ENCODE results near the gene SVOPL.
"Not testable (repeated sequence)": the region's sequence is repeated elsewhere in the genome, so short reads cannot be mapped to it uniquely, and the experiment has no call there.

Gene SVOPL
- total RNA-seq = 0 to 0.12 (median 0) reads per million in 9 experiments

- no peak for DNase-seq
- ATAC-seq (replicated peaks) = no peak
- Mint-ChIP-seq H3K27me3 (peaks cover 5 to 19% of the 10 kb centered on the region in 2 donors), H3K4me1 (ENCODE audit: low read depth in 2 of 2) (no peaks in the 10 kb centered on the region), H3K4me3 (no peak within 1 kb of the TSS), H3K36me3 (ENCODE audit: insufficient read depth) (peaks cover 3% of the 10 kb centered on the region), H3K27ac (no peak within 1 kb of the TSS), H3K9me3 (no peaks in the 10 kb centered on the region)
Observed at GRCh38 chr7:138700857-138701536, at the start of gene SVOPL. SVOPL (minus strand) TSS chr7:138701362; CDS start chr7:138679045, 22,317 bp downstream.

- Mint-ChIP-seq H3K9me3 (no peaks in the 10 kb centered on the region), H3K36me3 (ENCODE audit: insufficient read depth) (no peaks in the 10 kb centered on the region), H3K4me3 (no peak overlapping the region), H3K4me1 (ENCODE audit: low read depth in 2 of 2) (peaks cover 25 to 45% of the 10 kb centered on the region in 2 donors), H3K27me3 (no peaks in the 10 kb centered on the region), H3K27ac (peak overlapping the region; percentile 33 to 75)
- DNase-seq (no peak), ATAC-seq (replicated peaks) (no peak)
Observed at GRCh38 chr7:138750473-138750872, 49.3 kb upstream of the SVOPL start.

- DNase-seq (no peak), ATAC-seq (replicated peaks) (no peak)
- Mint-ChIP-seq H3K9me3 (no peaks in the 10 kb centered on the region), H3K27ac (peak overlapping the region; percentile 33 to 75), H3K36me3 (ENCODE audit: insufficient read depth) (no peaks in the 10 kb centered on the region), H3K4me1 (ENCODE audit: low read depth in 2 of 2) (peaks cover 25 to 45% of the 10 kb centered on the region in 2 donors), H3K4me3 (no peak overlapping the region), H3K27me3 (no peaks in the 10 kb centered on the region)
Observed at GRCh38 chr7:138749960-138750359, 48.8 kb upstream of the SVOPL start.

DNA sequence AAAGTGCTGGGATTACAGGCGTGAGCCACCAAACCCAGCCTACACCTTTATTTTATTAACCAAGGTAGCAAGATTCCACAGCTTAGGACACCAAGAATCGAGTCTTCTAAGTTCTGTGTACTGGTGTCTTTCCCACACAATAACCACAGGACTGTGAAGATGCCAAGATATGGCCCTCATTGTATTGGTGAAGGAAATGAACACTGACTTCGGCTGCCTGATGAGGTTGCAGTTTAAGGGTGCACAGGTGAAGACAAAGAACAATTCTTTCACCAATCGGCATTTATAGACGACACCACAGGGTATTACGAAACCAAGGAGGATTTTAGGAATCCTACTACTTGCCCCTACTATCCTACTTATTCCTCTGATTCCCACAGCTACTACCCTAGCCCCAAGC lies 47.5 kb upstream of the SVOPL start:
- ATAC-seq (replicated peaks) = no peak
- peak overlapping the region; percentile 47 to 75 for H3K27ac Mint-ChIP-seq
- no peak overlapping the region for H3K4me3 Mint-ChIP-seq
- H3K9me3 Mint-ChIP-seq = no peaks in the 10 kb centered on the region
- H3K4me1 Mint-ChIP-seq (ENCODE audit: low read depth in 2 of 2) = peaks cover 23 to 42% of the 10 kb centered on the region in 2 donors
- DNase-seq = no peak
- no peaks in the 10 kb centered on the region for H3K36me3 Mint-ChIP-seq (ENCODE audit: insufficient read depth)
- no peaks in the 10 kb centered on the region for H3K27me3 Mint-ChIP-seq

DNA sequence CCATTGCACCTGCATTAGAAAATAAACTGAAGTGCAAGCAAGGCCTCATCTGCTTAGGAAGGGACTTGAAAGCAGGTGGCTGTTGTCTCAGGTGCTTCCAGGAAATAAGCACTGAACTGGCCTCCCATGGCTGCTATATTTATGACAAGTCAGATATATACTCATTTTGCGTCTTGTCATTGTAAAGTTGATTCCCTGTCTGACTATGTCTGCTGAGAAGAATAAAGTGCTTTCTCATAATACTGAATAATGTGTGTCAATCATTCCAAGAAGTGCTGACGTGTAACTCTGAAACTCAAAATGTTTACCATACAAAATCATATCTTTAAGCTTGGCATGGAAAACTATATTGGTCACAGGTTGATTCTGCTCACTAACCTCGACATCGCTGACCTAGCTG lies 44.9 kb upstream of the SVOPL start:
- no peak for ATAC-seq (replicated peaks)
- H3K27me3 Mint-ChIP-seq = no peaks in the 10 kb centered on the region
- H3K4me3 Mint-ChIP-seq = no peak overlapping the region
- H3K4me1 Mint-ChIP-seq (ENCODE audit: low read depth in 2 of 2) = peaks cover 12 to 17% of the 10 kb centered on the region in 2 donors
- H3K36me3 Mint-ChIP-seq (ENCODE audit: insufficient read depth) = no peaks in the 10 kb centered on the region
- H3K9me3 Mint-ChIP-seq = no peaks in the 10 kb centered on the region
- no peak overlapping the region for H3K27ac Mint-ChIP-seq
- no peak for DNase-seq

DNA sequence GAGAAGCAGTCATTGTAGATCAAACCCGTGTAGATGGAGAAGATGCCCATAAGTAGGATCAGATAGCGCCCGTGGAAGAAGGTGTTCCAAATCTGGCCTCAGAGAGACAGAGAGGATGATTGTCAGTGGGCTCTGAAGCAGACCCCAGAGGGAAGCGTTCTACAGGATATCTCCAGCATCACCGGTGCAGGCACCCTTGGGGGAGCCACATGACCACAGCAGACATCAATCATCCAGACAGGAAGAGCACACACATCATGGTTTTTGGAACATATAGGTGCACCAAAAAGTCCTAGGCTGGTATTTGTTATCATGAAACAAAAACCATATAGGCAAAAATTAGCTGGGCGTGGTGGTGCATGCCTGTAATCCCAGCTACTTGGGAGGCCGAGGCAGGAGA lies 44.0 kb upstream of the SVOPL start:
- Mint-ChIP-seq H3K27ac (no peak overlapping the region), H3K36me3 (ENCODE audit: insufficient read depth) (no peaks in the 10 kb centered on the region), H3K4me3 (no peak overlapping the region), H3K4me1 (ENCODE audit: low read depth in 2 of 2) (peaks cover 4 to 11% of the 10 kb centered on the region in 2 donors), H3K9me3 (no peaks in the 10 kb centered on the region), H3K27me3 (no peaks in the 10 kb centered on the region)
- DNase-seq (no peak), ATAC-seq (replicated peaks) (no peak)

DNA sequence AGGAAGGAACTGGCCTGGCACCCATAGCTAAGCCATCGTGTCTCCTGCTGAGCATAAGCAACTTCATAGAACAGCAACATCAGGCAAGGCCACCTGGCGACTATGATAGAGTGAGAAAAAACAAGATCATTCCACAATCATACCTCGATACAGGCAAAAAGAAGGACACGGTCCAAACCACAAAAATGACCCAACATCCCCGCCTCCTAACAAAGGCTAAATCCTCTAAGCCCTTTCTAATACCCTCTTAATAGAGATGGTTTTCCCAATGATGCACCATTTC lies 40.2 kb upstream of the SVOPL start:
- Mint-ChIP-seq H3K27ac (no peak overlapping the region), H3K4me1 (ENCODE audit: low read depth in 2 of 2) (peaks cover 6% of the 10 kb centered on the region in 2 donors), H3K36me3 (ENCODE audit: insufficient read depth) (no peaks in the 10 kb centered on the region), H3K27me3 (peaks cover 0 to 12% of the 10 kb centered on the region in 2 donors), H3K4me3 (no peak overlapping the region), H3K9me3 (no peaks in the 10 kb centered on the region)
- DNase-seq (no peak), ATAC-seq (replicated peaks) (no peak)

- H3K4me3 Mint-ChIP-seq = no peak overlapping the region
- H3K9me3 Mint-ChIP-seq = no peaks in the 10 kb centered on the region
- H3K27ac Mint-ChIP-seq = peak overlapping the region in 1 of 2 donors; percentile 46
- peaks cover 0 to 18% of the 10 kb centered on the region in 2 donors for H3K27me3 Mint-ChIP-seq
- H3K4me1 Mint-ChIP-seq (ENCODE audit: low read depth in 2 of 2) = peaks cover 4 to 6% of the 10 kb centered on the region in 2 donors
- ATAC-seq (replicated peaks) (no peak), DNase-seq (no peak)
- no peaks in the 10 kb centered on the region for H3K36me3 Mint-ChIP-seq (ENCODE audit: insufficient read depth)
Observed at GRCh38 chr7:138739859-138740258, 38.7 kb upstream of the SVOPL start.

DNA sequence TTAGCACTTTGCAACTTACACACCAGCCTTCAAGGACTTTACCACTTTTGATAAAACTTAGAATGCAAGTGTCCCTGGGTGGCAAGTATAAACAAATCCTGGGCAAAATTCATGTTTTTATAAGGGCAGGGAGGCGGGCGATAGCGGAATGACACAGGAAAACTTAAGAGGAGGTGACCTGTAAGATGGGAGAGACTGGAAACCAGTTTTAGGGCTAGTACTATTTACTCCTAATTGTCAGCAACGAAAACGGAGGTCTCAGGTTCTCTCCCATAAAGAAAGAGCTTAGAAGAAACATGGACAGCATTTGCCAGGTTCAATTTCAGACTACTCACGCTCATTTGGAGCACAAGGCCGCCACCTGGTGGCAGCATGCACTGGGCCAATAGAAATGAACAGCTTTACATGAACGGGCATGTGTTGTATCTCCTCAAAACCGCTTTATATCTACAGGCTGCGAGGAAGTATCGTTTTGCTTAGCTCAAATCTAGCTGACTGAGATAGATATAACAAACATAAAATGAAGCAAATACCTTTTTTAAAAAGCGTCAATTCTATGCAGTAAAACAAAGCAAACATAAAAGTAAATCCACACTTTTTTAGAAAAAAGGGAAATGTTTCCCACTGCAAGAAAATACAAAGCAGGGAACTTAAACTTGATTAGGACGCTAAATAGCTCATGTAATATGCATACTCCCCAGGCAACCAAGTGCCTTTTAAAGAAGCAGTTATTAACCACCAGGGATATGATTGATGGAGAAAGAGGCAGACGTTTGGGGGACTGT lies 37.6 kb upstream of the SVOPL start:
- Mint-ChIP-seq H3K27me3 (peaks cover 0 to 18% of the 10 kb centered on the region in 2 donors), H3K4me1 (ENCODE audit: low read depth in 2 of 2) (peaks cover 4 to 6% of the 10 kb centered on the region in 2 donors), H3K27ac (no peak overlapping the region), H3K36me3 (ENCODE audit: insufficient read depth) (no peaks in the 10 kb centered on the region), H3K4me3 (no peak overlapping the region), H3K9me3 (no peaks in the 10 kb centered on the region)
- ATAC-seq (replicated peaks) = peak; percentile 99
- peak; percentile 71 to 82 (median 74) for DNase-seq

GRCh38 chr7:138738114-138738513 lies 37.0 kb upstream of the SVOPL start:
- Mint-ChIP-seq H3K9me3 (no peaks in the 10 kb centered on the region), H3K4me3 (no peak overlapping the region), H3K27ac (no peak overlapping the region), H3K27me3 (peaks cover 2 to 18% of the 10 kb centered on the region in 2 donors), H3K36me3 (ENCODE audit: insufficient read depth) (no peaks in the 10 kb centered on the region), H3K4me1 (ENCODE audit: low read depth in 2 of 2) (peaks cover 4 to 6% of the 10 kb centered on the region in 2 donors)
- DNase-seq = no peak
- no peak for ATAC-seq (replicated peaks)

DNA sequence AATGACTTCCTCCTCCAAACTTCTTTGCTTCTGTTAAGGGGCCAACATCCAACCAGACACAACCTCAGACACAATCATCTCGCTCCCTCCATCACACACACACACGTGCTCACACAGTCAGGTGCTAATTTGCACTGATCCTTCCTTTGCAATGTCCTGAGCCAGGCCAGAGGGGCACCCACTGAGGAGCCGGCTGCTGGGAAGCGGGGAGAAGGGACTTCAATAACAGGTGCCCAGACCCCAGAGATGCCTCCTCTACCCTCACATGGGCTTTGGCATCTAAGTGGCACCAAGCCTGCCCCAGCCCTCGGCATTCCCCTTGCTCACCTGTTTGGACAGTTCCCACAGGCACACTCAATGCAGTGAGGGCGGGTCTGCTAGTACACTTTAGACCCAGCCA lies 34.2 kb upstream of the SVOPL start:
- peaks cover 4 to 6% of the 10 kb centered on the region in 2 donors for H3K4me1 Mint-ChIP-seq (ENCODE audit: low read depth in 2 of 2)
- H3K36me3 Mint-ChIP-seq (ENCODE audit: insufficient read depth) = no peaks in the 10 kb centered on the region
- DNase-seq (no peak), ATAC-seq (replicated peaks) (no peak)
- no peak overlapping the region for H3K27ac Mint-ChIP-seq
- peaks cover 18% of the 10 kb centered on the region in 2 donors for H3K27me3 Mint-ChIP-seq
- H3K4me3 Mint-ChIP-seq = no peak overlapping the region
- H3K9me3 Mint-ChIP-seq = no peaks in the 10 kb centered on the region

DNA sequence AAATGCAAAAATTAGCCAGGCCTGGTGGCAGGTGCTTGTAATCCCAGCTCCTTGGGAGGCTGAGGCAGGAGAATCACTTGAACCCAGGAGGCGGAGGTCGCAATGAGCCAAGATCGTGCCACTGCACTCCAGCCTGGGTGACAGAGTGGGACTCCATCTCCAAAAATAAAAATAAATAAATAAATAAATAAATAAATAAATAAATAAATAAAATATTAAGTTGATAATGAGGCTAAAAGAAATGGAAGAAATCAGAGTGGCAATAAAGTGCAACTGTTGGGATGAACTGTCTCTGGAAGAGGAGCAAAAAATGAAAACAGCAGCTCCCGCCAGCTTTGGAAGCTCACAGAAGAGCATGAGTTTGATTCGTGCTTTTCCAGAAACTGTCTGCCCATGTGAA lies 30.6 kb upstream of the SVOPL start:
- H3K9me3 Mint-ChIP-seq = not testable (repeated sequence)

GRCh38 chr7:138729444-138729843 lies 28.3 kb upstream of the SVOPL start:
- ATAC-seq (replicated peaks) (no peak), DNase-seq (no peak)
- no peaks in the 10 kb centered on the region for H3K36me3 Mint-ChIP-seq (ENCODE audit: insufficient read depth)
- no peaks in the 10 kb centered on the region for H3K4me1 Mint-ChIP-seq (ENCODE audit: low read depth in 2 of 2)
- H3K27ac Mint-ChIP-seq = no peak overlapping the region
- H3K9me3 Mint-ChIP-seq = no peaks in the 10 kb centered on the region
- H3K27me3 Mint-ChIP-seq = peaks cover 21 to 36% of the 10 kb centered on the region in 2 donors
- no peak overlapping the region for H3K4me3 Mint-ChIP-seq

More for the DNA sequence above, 30.6 kb upstream of the SVOPL start:
- not testable (repeated sequence) for H3K36me3 Mint-ChIP-seq (ENCODE audit: insufficient read depth); H3K27ac Mint-ChIP-seq; DNase-seq; H3K4me3 Mint-ChIP-seq; H3K4me1 Mint-ChIP-seq (ENCODE audit: low read depth in 2 of 2); ATAC-seq (replicated peaks)
- peaks cover 27 to 36% of the 10 kb centered on the region in 2 donors for H3K27me3 Mint-ChIP-seq
